Lower leg skin (tissue), 4 donors: Measurements from ENCODE around the gene MBNL3. TPM values are rescaled to one million over a fixed set of nuclear protein-coding genes. Genes with fewer than 3 reads are reported as not detected.

Experiments used
- DNase-seq, 2 donors: peaks; one replicate each; pipeline ENCODE4 v3.0.0-alpha.2; 2019; ENCODE audit warnings: low spot score in 2 of 2
- H3K4me3 ChIP-seq: fragments of 200-600 bp; sonication (generic); 2 replicates; pipeline ENCODE4 v1.5.1; 2017; ENCODE audit warnings: mild to moderate bottlenecking, low read depth; ENCODE audit not compliant: poor library complexity, severe bottlenecking
- POLR2A ChIP-seq, 2 donors: fragments of 450-650 bp; IDR thresholded peaks; one replicate each; pipeline ENCODE4 v1.6.1; 2016 to 2017; ENCODE audit warnings: antibody characterized with exemption in 2 of 2, mild to moderate bottlenecking in 1 of 2, moderate library complexity in 1 of 2
- WGBS, 2 donors: methylation state at CpG; one replicate each; pipeline ENCODE4 v1.1.5; 2018; 5-methylcytosine and 5-hydroxymethylcytosine counted together
- intact Hi-C: fragments of 100-400 bp; cut with DNase I; formaldehyde crosslinking; loops from one replicate; pipeline ENCODE4 v1.15.0; 2023; ENCODE audit warnings: low total_unique reads
- total RNA-seq, 4 donors: library from RNA; depleted of rRNA; stranded (reverse); fragments of >200 nt; gene quantifications; one replicate each; pipeline ENCODE4 v1.1.0, GENCODE V29; 2016
- TF ChIP-seq, protein P1 (sequence below), 3 donors: fragments of 450-650 bp; IDR thresholded peaks; one replicate each; pipeline ENCODE4 v1.5.1; 2016; ENCODE audit warnings: antibody characterized with exemption in 3 of 3, mild to moderate bottlenecking in 3 of 3, moderate library complexity in 2 of 3

The MBNL3 gene, protein sequence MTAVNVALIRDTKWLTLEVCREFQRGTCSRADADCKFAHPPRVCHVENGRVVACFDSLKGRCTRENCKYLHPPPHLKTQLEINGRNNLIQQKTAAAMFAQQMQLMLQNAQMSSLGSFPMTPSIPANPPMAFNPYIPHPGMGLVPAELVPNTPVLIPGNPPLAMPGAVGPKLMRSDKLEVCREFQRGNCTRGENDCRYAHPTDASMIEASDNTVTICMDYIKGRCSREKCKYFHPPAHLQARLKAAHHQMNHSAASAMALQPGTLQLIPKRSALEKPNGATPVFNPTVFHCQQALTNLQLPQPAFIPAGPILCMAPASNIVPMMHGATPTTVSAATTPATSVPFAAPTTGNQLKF
- 10 to 100 TPM; 22.6 to 33.3 (median 27.2) TPM for total RNA-seq

DNA sequence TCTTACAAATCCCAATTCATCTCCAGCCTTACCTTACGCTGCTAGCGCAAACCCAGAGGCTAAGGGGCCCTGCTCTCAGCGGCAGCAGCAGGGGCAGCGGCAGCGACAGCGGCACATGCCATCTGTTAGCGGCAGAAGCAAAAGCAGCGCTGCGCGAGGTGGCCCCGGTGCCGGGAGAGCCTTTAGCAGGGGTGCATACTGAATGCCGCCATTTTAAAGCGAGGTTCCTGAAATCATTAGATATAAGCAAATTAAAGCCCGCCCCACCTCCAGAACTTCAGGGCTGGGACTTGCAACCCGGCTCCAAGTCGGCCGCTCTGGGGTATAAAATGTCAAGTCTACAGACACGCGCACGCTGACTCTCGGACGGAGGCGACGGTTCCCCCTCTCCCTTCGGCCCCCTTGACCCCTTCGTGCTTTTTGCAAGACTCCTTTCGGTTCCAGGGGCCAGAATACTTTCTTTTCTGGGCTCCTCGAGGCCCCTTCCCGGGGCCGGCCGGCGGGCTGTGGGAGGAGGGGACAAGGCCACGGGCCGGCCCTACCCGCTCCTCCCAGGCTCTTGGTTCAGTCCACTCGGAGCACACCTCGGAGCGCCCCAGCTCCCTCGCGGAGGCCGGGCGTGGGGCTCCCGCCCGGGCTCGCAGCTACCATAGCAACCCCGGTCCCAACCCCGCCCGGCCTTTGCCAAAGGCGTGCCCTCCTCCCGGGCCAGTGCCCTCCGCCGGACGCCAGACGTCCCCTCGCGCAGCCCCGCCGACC, at the start of gene MBNL3:
Gene MBNL3, minus strand, starts transcription at position 220 of the 759 bp plus-strand sequence. CDS start 49,427 bp downstream, outside the sequence.
- 0 to 32% methylated on average over 34 to 49 of the region's 59 CpGs for WGBS, 2 donors
- peak within 1 kb of the TSS; percentile 42 for H3K4me3 ChIP-seq
- no peak for TF ChIP-seq POLR2A (IDR thresholded peaks at IDR 0.05)
- TF ChIP-seq, protein P1, sequence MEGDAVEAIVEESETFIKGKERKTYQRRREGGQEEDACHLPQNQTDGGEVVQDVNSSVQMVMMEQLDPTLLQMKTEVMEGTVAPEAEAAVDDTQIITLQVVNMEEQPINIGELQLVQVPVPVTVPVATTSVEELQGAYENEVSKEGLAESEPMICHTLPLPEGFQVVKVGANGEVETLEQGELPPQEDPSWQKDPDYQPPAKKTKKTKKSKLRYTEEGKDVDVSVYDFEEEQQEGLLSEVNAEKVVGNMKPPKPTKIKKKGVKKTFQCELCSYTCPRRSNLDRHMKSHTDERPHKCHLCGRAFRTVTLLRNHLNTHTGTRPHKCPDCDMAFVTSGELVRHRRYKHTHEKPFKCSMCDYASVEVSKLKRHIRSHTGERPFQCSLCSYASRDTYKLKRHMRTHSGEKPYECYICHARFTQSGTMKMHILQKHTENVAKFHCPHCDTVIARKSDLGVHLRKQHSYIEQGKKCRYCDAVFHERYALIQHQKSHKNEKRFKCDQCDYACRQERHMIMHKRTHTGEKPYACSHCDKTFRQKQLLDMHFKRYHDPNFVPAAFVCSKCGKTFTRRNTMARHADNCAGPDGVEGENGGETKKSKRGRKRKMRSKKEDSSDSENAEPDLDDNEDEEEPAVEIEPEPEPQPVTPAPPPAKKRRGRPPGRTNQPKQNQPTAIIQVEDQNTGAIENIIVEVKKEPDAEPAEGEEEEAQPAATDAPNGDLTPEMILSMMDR (IDR thresholded peaks at IDR 0.05), result no peak
- DNase-seq, result peak; percentile 41 to 89
- intact Hi-C loops, result no loop called here

DNA sequence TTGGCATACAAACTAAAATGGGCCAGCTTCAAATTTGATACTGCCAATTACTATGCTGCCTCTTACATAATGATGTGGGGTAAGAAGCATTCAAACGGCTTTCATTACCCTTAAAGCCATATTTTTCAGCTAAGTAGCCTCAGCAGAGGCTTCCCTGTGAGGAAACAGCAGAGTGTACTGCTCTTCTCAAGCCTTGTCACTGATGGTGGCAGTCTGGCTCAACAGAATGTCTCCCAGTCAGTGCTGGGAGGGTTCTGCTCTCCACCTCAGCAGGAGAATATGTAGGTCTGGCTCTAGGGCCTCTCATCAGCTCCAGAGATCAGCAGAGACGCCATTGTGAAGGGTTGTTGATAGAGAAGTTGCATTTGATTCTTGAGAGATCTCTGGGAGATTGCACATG, 44.6 kb upstream of the MBNL3 start:
- DNase-seq, result no peak
- WGBS, 2 donors, result 50 to 89% methylated on average over 2 of the region's 2 CpGs
- no peak for TF ChIP-seq POLR2A (IDR thresholded peaks at IDR 0.05)
- TF ChIP-seq, protein P1 (IDR thresholded peaks at IDR 0.05), result no peak
- H3K4me3 ChIP-seq, result no peak overlapping the region
- intact Hi-C loops, result no loop called here

DNA sequence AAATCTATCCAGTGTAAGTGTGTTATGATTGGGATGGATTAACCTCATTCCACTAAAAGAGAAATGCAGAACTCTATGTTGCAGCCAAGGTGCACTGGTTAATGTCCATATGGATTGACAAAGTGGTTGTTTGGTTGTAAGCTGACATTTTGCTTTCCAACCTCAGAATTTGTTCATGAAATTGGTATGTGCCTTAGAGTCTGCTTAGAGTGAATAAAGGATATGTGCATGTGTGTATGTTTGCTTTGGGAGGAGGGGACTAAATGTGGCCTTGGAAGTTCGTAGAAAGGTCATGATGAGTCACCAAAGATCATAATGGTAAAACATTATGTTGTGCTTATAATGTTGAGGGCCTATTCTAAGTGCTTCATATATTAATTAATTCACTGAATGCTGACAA, 44.1 kb upstream of the MBNL3 start:
- no peak for DNase-seq
- TF ChIP-seq POLR2A (IDR thresholded peaks at IDR 0.05), result no peak
- TF ChIP-seq, protein P1 (IDR thresholded peaks at IDR 0.05), result no peak
- intact Hi-C loops, result no loop called here
- WGBS, 2 donors, result 52 to 54% methylated on average over 1 of the region's 1 CpG
- H3K4me3 ChIP-seq, result no peak overlapping the region

DNA sequence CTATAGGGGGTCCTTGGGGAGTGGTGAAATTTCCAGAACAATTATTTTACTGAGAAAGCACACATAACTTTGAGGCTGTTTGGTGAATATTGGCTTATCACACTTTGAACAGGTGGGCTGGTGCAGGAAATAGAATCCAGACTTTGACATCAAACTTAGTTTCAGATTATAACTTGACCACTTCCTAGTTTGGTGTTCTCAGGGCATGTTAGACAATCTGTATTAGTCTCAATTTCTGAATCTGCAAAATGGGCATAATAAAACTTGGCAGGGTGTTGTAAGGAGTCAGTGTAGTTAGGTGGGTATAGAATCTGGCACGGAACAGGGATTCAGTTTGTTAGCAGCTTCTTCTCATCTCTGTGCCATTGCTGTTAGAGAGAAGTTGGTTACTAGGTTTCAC, 43.3 kb upstream of the MBNL3 start:
- no peak for DNase-seq
- intact Hi-C loops, result no loop called here
- no peak for TF ChIP-seq POLR2A (IDR thresholded peaks at IDR 0.05)
- TF ChIP-seq, protein P1 (IDR thresholded peaks at IDR 0.05), result no peak
- 62 to 100% methylated on average over 1 of the region's 1 CpG for WGBS, 2 donors
- no peak overlapping the region for H3K4me3 ChIP-seq

DNA sequence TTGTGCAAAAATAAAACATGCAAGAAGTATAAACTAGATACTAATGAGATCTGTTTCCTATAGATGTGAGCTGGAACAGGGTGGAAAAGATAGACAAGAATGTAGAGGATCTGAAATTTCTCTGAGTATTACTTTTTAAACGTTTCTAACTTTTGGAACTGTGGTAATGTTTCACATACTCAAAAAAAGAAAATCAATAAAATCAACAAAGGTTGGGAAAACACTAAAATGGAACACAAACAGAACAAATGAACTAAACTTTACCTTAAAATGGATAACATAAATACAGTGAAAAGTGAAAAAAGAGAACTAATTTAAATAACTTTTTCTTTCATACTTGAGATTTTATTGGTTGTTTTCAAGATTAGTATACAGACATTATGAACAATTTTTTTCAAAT, 32.0 kb upstream of the MBNL3 start:
- TF ChIP-seq, protein P1 (IDR thresholded peaks at IDR 0.05), result no peak
- TF ChIP-seq POLR2A (IDR thresholded peaks at IDR 0.05), result no peak
- intact Hi-C loops, result no loop called here
- DNase-seq, result no peak
- H3K4me3 ChIP-seq, result no peak overlapping the region
- 53 to 61% methylated on average over 1 of the region's 1 CpG for WGBS, 2 donors
